COR-L47 (cell line): ENCODE data around the gene SEMA3D.
A peak's percentile ranks its signal among the peaks of the same experiment; 100 is the strongest.

Experiments
- DNase-seq: peaks from one replicate; lab custom pipeline; 2025; lab: John Stamatoyannopoulos, UW

Gene SEMA3D

DNA sequence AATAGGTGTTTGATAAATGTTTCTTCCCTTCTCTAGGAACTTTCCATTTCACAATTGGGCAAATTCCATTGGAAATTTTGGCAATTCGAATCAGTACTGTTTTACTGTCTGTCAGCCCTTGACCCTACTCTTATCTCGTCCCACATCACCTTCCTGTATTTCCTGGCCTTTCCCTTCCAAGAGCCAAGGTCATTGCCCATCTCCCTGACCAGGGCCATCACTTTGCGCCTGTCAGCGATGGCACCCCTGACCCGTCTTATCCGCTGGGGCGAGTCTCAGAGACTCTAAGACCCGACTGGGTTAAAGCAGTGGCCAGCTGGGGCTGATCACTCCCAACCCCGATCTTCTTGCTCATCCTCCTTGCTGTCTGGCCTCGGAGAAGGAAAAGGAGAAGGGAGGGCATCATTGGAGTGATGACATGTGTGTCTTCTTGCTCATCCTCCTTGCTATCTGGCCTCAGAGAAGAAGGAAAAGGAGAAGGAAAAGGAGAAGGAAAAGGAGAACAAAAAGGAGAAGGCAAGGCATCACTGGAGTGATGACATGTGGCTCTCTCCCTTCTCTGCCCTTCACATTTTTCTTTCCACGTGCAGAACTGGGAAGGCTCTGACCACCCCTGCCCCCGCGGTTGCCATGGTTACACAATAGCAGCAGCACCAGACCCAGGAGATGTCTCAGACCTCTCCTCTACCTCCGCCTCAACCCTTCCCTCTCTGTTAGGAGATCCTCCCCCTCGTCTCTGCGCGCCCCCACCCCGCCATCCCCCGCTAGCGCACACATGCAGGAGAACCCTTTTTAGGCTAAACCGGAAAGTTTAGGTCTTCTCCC lies 2.0 kb downstream of the SEMA3D start:
- DNase-seq: peak; percentile 41

DNA sequence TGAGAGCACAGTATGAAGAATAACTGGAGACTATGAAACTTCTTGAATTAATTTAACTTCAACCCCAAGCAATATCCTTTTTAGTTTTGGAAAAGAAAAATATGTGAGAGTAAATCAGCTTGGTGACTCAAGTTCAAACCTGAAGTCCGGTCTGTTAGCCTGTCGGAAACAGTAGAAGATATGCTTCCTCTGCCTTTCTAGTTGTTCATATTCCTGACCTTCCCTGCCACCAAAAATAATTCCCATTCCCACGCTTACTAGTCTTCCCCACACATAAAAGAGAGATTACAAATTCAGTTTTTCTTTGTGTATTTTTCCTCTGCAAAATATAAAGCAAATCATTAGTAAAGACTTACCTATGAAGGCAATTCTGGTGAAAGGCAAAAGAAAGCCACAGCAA lies 3.6 kb downstream of the SEMA3D start:
- DNase-seq: no peak

DNA sequence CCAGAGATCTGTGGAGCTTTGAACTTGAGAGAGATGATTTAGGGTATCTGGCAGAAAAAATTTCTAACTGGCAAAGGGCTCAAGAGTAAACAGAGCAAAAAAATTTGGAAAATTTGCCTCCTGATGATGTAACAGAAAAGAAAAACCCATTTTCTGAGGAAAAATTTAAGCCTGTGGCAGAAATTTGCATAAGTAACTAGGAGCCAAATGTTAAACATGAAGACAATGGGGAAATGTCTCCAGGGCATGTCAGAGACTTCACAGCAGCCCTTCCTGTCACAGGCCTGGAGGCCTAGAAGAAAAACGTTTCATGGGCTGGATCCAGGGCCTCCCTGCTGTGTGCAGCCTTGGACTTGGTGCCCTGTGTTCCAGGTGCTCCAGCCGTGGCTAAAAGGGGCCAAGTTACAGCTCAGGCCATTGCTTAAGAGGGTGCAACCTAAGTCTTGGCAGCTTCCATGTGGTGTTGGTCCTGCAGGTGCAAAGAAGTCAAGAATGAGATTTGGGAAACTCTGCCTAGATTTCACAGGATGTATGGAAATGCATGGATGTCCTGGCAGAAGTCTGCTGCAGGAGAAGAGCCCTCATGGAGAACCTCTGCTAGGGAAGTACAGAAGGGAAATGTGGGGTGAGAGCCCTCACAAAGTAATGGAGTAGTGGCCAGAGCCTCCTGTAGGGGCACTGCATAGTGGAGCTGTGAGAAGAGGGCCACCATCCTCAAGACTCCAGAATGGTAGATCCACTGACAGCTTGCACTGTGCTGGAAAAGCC lies 8.1 kb downstream of the SEMA3D start:
- no peak for DNase-seq

DNA sequence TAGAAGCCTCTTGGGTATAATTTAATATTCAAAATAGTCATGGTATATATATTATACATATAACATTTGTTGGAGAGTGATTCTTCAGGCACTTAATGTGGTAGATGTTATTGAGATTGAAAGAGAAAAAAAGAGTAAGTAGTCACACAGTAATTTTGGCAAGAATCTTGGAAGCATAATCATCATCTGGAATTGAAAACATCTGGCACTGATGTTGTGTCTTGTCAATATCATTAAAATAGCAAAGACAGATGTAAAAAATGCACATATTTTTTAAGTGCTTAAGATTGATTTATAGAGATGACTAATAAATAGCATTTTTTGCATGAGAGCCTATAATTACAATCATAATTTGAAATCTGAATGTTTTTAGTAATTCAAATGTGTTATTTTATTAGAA lies 9.5 kb downstream of the SEMA3D start:
- DNase-seq: no peak

DNA sequence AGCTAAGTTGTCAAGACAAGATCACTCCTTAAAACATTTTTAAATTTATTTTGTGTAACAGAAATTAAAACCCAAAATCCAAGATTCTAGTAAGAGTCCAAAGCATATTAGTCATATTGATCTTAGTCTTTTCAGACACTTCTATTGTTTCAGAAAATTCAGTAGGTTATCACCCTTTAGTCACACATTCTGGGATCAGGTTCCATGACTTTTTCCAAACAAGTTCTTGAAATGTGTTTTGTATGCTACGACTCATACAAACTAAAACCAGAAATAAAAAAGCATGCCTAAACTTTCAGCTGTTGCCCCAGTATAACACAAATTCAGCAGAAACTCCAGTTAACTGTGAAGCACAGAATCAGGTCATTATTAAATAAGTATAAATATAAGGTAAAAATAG lies 10.7 kb downstream of the SEMA3D start:
- no peak for DNase-seq

DNA sequence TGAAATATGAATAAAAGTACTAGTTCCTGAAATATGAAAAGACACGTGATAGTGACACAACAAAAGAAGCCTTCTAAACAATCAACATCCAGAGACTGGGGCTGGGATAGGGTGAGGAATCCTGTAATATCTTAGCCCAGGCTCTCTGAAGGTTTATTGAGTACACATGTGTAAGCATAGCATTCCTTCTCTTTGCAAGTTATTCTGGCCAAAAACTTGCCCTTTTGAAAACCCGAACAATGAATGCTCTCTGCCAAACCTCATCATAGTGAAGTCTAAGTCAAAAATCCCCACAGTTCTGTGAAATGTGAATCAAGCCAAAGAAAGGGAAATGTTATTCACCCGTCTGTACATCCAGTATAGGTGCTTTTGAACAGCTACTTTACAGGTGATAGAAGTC lies 11.6 kb downstream of the SEMA3D start:
- no peak for DNase-seq

DNA sequence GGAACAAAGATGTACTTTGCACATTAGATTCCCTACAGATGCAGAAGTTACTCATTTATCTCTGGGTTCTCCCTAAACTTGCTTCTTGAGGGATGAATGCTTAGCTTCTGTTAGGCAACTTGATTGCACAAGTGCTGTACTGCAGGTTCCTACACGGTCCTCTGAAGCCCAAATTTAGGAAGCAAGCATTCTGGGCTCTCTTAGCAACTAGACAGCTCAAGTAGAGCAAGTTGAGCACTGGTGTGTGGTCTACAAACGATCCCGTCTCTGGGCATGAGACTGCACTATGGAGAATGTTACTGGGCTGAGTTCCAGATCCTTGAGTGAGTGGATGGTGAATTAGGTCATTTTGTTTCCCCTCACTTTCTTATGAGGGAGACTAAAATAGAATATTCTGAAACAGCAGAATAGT lies 14.3 kb downstream of the SEMA3D start:
- no peak for DNase-seq

DNA sequence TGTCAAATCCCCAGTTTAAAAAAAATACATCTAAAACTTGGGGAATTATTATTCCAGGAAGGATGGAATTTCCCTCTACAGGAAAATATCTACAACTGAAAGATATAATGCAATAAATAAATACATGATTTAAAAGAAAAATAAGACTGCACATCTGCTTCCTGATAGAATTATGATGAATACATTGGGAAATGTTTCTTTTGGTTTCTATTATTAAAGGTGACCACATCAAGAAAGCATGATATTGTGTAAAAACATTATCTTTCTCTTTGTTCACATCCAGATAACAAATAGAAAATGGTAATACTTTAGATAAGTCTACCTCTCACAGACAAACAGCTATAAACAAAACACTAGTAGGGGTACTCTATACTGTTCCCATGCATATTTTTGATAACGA lies 19.2 kb downstream of the SEMA3D start:
- DNase-seq: no peak

DNA sequence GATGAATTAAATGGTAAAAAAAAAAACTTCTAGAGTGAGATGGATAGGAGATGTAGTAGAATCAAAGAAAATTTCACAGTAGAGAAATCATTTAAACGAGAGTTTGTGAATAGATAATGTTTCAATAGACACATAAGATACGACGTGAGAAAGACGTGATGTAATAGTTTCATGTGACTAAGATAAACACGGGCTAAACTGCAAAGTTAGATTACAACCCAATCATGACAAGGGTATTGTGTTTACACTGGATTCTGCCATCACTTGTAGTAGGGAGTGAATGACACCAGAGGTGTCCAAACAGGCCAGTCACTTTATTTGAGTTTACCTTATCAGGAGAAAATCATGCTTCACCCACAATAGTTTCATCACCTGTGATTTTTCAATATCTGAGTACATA lies 21.6 kb downstream of the SEMA3D start:
- no peak for DNase-seq

DNA sequence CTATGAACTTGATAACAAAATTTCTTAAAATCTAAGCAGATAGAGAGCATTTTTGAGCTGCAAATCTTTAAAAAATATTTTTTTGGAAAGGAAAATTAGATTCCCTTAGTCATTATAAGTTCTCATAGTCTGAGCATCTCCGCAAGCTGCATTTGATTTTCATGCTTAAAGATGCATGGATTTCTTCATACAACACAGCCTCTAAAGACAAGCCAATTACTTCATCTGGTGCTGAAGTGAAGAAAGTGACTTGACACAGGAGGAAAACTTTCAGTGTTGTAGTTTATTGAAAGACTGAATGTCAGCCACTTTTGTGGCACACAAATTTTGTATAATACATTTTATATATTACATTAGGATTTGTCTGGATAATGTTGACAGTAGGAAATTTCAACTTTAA lies 22.5 kb downstream of the SEMA3D start:
- DNase-seq: no peak

DNA sequence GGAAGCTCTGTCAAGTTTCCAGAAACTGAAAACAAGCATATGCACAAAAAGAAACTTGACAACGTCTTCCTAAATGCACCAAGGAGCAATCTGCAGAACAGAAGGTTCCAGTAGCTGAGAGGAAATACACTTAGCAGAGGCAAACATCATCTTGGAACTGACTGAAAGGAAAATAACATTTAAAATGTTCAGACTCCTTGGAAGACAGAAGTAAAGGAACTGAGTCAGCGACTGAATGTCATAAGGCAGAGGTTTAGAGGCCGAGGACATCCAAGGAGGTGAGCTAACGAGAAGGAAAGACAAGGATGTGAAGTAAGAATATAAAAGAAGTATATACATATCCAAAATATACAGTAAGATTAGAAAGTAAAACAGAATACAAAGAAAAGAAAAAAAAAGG lies 24.1 kb downstream of the SEMA3D start:
- no peak for DNase-seq

DNA sequence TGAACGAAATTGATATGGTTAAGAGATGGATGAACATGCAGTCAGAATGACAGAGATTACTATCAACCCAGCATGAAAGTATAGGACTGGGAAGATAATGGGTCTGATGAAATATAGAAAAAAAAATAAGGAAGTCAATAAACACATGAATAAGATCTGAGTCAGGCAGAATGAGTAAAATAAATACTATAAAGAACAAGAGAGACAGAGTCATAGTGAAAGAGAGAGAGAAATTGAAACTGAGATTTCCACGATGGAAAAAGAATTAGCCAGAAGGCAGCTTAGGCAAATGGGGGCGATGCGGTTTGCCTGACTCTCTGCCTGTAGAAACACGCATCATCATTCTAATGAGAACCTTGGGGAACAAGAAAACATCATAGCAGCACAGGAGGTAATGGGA lies 26.6 kb downstream of the SEMA3D start:
- no peak for DNase-seq

DNA sequence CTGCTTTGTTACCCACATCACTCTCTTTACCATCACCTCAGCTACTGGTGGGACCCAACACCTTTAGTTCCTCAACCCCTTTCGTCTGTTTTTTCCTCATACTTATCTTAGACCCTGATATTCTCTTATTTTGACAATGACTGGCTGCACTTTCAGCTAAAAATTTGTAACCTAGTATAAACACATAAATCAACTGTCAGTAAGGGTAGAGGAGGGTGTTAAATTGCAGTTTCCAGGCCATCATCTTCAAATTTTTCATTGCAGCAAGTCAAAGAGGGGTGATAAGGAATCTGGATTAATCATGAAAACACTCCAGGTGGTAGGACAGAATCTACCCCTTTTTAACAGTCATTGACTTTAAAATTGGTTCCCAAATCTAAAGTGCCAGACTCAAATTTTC lies 27.9 kb downstream of the SEMA3D start:
- DNase-seq: no peak

DNA sequence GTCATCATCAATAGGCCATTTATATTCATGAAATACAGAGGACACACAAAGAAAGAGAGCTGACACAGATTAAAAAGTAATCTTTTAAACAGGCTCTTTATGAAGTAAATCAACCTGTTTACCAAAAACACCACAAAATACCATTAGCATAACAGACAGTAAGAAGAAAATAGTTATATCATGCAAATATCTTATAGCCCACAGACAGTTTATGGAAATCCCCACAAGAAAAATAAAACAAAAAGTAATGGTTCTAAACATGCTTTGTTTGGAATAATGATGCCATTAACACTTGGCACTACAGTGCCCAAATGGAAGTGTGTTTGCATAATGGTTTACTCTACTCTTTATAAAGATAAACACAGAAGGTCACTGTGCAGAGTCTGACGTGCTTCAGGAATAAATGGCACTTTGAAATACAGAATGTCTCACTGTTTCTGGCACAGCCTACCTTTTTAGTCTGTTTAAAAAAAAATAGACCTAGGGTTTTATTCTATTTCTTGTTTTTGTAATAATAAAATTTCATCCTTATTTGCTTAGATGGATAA lies 30.1 kb downstream of the SEMA3D start:
- DNase-seq: peak; percentile 66

DNA sequence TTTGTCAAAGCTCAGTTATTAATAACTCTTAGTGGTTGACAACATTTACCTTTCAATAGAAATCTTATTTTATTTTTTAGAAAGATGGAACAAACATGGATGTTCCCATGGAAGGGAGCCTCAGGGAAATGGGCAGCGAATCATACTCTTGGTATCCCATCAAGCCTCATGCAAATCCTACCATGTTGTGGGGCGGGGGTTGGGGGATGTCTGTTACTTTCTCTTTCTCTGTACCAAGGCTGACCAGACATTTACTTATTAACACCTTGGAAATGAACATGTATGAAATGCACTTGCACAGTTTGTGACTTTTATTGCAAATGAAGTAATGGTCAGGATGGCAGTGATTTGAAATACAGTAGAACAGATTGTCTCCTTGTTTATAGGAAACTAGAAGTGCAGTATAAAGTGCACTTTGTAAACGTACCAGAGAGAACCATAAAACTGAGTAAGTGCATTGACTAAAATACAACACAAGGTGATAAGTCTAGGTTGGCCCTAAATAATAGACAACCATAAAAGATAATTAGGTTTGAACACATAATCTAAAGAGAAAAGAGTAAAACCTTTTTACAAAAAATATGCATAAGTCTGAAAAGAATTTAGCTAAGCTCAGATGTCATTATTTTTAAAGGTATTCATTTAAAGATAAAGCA lies 32.4 kb downstream of the SEMA3D start:
- DNase-seq: no peak

DNA sequence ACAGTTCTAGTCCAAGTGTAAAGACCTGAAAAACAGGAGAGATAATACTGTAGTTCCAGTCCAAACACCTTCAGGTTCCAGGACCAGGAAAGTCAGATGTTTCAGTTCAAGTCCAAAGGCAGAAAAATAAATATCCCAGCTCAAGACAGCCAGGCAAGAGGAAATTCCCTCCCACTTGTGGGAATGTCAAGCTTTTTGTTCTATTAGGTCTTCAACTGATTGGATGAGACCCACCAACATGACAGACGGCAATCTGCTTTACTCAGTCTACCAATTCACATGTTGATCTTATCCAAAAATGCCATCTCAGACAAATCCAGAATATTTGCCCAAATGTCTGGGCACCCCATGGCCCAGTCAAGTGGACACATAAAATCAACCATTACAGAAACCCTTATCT lies 33.1 kb downstream of the SEMA3D start:
- DNase-seq: no peak

DNA sequence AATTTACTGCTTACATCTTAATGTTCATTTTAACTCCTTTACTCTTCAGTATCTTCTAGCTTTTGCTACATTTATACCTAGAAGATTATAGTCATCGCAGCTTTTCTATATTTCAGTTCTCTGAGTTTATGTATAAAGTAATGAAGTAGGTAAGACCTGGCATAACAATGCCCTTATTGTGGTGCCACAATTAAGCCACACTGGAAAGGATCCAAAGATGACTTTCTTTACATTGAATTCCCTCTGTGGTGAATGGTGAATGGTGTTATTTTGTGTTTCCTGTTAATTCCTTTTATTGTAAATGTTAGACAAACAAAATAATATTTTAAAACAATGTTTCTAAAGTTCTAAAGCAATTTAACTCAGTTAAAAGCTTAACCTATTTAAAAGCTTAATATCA lies 36.2 kb downstream of the SEMA3D start:
- DNase-seq: peak; percentile 9

DNA sequence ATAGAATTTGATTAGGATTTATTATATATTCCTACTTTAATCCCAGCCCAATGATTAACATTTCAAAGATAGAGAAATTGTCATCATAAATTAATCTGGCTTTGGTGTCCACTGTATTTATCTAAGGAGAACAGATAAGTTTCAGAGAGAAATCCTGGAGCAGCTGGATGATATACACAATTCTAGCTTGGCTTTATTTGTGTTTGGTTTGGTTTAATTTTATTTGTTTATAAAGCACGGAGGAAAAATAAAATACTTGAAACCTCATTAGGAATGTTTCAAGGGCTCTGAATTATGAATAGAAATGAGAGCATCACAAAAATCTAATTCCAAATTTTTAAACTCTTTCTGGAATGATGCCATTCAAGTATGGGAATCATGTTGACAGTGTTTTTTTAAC lies 42.1 kb downstream of the SEMA3D start:
- no peak for DNase-seq

DNA sequence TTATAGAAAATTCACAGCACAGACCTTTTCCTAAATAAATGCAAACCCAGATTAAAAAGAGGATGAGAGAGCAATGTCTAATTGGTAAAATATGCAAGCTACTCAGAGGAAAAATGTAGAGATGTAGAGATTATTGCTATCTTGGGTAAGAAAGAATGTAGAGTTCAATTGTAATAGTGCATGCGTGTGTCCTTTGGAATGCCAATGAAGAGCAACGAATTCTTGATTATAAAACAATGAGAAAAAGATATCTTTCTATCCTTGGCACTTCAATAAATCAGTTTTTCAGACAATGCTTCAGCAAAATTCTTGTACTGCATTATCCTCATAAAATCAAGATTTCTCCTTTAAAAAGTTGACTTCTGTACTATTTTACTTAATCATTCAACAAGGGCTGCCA lies 50.9 kb downstream of the SEMA3D start:
- no peak for DNase-seq

DNA sequence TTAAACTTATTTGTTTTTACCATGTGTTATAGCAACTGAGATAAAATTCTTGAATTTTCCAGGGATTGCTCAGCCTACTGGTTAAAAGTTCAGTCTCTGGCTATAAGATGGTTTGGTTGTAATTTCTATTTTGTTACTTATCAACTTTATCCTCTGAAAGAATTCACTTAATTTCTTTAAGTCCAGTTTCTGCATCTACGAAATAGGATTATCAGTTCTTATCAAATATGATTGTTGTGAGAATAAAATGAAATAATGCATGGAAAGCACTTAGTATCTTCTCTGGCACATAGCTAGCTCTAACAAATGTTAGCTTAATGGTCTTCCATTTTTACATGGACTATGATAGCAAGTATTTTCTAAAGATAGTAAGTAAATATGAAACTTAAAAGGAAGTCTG lies 53.3 kb downstream of the SEMA3D start:
- DNase-seq: no peak

DNA sequence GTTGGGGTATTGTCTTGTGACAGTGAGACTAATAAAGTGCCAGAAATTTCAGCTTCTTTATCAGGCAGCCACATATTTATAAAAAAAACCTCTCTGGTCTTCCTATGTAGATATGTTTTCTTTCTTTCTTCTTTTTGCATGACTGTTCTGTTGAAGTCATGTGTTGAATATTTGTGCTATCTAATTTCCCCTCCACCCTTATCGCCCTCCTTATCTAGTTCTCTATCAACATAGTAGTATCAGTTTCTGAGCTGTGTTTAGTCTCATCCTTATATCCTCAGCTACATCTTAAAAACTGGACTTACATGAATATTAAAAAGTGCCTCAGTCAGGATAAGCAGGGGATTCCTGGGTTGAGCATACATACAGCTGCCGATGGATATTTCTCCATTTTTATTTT lies 53.9 kb downstream of the SEMA3D start:
- no peak for DNase-seq

DNA sequence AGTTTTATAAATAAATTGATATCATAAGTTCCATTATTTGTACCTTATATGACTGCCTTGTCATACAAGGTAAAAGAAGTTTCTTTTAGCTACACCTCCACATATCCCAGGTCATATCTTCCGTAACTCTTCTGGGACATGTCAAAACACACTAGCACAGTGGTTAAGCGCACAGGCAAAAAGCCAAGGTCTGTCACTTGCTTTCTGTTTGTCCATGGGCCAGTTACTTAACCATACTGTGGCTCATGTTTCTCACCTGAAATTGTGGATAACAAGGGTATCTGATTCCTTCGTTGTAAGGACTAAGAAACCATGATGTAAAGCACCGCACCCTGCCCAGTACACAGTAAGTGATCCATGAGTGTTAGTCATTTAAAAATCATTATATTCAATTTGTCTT lies 56.2 kb downstream of the SEMA3D start:
- DNase-seq: no peak

DNA sequence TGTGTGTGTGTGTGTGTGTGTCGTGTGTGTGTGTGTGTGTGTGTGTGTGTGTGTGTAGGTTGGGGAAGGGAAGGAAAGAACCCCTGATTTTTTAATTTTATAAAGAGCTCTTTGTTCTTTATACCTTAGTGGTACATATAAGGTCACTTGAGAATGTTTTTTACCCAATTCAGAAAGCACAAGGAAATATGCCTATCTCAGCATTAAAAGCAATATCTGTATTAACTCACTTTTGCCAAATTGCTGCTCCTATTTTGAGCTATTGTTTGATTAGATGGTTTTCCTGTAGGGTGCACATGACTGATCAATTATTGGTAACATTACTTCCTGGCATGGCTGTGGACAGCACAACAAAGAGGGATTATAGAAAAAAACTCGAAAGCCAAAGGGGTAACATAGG lies 60.5 kb downstream of the SEMA3D start:
- no peak for DNase-seq
